IMR-90 (cell line): ENCODE measurements around the gene KHDRBS1. TPM values are rescaled to one million over a fixed set of nuclear protein-coding genes. Genes with fewer than 3 reads are reported as not detected.

Experiments
- CTCF ChIP-seq: conservative IDR thresholded peaks from 2 replicates; pipeline ENCODE4 v1.5.1; 2012; ENCODE audit warnings: mild to moderate bottlenecking, low read depth, low read length, improper control_type of control experiment
- polyA plus RNA-seq, 3 experiments: library from polyadenylated mRNA; depleted of rRNA; stranded (reverse); fragments of >200 nt; gene quantifications; 2 replicates each; pipeline ENCODE4 v1.2.3, GENCODE V29; 2012; ENCODE audit warnings: low replicate concordance in 1 of 3
- total RNA-seq: library from RNA; depleted of rRNA; stranded (reverse); fragments of >200 nt; gene quantifications from 2 replicates; pipeline ENCODE4 v1.2.3, GENCODE V29; 2012

The KHDRBS1 gene
- total and polyA plus RNA-seq, 2 of the 4 experiments (the other 2 are of a cell fraction), result 33.7 to 67.6 TPM

- TF ChIP-seq CTCF, result no peak
These were observed 58.3 kb downstream of the KHDRBS1 start (continued) for GRCh38 chr1:32071758-32072621.
